CMK (cell line): Measurements from ENCODE around the gene GDF11.
A peak's percentile ranks its signal among the peaks of the same experiment; 100 is the strongest.

Experiments
- DNase-seq: peaks from one replicate; pipeline ENCODE4 v3.0.0-alpha.2; 2010; ENCODE audit warnings: low read depth

Gene GDF11

DNA sequence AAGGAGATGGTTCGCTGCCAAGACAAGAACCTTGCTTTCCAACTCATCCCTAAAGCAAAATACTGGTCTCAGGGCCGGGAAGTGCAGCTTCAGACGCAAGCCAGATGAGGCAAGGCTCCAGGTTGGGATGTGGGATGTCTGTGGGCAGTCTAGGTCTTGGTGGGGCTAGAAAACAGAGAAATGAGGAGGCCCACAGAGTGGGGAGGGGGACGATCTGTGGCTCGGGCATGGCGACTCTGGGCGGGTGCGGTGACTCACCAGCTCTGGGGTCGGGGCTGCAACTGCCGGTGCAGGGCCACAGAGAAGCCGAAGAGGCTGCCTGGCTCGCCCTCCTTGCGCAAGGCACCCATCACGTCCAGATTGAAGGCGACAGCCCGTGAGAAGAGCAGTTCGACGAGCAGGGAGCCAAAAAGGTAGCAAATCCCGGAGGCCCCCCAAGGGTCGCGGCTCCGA is 35.7 kb upstream of the GDF11 start:
- DNase-seq: no peak

DNA sequence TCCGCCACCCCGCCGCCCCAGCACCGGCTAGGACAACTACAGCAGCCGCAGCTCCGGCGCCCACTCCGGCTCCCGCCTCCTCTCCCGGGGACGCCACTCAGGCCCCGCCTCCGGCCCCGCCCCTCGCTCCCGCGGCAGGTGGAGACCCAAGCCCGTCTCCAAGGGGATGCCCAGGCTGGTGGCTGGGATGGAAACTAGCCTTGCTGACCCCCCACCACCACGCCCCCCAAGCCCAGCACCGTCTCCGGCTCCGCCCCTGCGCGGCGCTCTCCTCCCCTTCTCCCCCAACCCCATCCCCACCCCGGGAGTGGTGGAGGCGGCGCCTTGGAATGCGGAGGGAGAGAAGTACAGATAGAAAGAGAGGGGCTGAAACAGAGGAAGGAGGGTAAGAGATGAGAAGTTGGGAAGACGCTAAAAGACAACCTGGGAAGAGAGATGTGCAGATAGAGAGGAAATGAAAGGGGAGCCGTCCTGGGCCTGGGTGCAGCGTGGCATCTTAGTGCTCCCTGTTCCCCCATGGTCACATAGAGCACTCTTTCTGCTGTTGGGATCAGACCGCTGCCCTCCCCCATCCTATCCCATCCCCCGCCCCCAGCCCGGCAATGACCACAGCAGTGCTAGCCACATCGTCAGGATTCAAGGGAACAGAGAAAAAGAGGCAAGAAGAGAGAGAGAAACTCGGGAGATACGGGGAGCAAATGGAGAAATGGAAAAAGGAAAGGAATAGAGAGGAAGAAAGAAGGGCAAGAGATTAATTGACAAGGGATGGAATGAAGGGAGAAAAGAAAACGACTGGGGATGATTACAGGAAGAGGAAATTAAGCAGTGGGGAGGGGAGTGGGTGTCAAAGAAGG is 34.9 kb upstream of the GDF11 start, which contains the start of gene ITGA7:
Gene ITGA7 (minus strand): TSS at position 64 of the 854 bp plus-strand sequence. CDS start 222 bp downstream, outside the sequence.
- DNase-seq: no peak

DNA sequence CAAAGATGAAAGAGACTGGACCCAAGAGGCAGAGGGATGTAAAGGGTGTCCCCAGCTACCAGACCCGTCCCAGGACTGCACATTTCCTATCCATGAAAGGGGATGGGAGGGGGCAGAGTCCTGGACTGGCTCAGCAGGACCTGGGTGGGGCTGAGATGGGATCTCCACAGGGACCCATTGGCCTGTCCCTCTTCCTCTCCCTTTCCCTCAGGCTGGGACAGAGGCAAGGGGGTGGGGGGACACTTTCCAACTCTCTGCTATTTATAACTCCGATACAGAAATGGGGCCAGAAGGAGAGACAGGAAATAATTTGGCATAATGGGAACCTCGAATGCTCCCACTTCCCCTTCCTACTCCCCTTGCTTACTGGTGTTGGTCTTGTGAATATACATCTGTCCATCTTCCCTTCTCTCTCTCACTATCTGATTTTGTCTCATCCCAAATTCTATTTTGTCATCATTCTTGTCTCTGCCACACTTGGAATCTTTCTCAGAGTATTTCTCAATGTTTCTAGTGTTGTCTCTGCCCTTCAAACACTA is 34.2 kb upstream of the GDF11 start:
- DNase-seq: no peak

DNA sequence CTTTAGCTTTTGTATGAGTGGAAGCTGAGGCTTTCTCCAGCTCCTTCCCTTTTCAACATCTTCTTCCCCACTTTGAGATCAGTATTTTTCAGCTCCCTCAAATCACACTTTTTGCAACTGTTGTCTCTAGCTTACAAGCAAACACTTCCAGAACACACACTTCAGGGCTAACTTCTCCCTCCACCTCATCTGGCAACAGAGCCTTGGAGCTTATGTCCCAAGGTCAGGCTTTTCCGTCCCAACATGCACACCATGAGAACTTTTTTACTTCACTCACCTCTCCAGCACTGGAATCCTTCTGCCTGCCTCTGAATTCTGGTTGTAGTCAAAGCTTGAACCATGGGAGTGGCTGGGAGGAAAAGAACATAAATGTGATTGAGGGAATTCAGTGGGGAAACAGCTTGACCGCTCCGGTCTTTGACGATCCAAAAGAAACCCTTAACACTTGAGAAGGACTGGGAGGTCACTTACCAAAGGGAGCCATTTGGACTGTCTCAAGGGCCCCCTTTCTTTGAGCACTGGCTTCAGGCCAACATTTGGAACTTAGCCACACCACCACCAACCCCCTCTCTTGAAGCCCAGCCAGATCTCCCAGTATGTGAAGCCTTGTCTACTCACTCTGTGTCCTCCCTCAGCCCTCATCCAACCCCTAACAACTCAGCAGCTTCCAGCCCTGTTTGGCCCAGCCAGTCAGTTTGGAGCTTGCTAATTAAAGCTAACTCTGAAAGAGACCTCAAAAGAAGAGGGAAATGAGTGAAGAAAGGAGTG is 31.0 kb upstream of the GDF11 start:
- DNase-seq: no peak

DNA sequence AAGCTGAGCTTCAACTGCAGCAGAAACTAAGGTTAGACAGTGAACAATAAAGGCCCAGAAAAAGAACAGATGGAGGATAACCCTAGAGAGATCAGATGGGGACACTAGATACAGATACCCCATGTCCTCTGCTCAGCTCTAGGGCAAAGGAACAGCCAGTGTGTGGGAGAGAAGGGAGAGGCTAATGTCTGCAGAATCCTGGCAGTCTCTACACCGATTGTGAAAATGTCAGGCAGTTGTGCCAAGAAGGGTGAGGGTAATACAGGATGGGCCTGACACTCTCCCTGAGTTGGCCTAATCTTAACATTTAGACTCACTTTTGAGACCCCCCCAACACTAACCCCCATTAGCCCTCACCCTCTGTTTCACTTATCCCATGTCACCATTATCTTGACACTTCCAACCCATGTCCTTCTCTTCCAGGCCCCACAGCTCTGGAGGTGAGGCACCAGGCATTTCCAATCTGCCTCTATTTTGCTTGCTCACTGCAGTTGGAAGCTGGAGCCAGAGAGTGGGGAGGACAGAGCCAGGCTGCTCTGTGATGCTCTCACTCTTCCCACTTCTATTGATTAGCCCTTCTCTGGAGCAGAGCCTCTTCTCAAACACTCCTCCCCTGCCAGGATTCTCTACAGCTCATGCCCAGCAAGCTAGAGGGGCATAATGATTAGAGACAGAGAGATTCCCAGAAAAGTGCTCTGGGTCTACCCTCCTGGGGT is 30.1 kb upstream of the GDF11 start:
- no peak for DNase-seq

DNA sequence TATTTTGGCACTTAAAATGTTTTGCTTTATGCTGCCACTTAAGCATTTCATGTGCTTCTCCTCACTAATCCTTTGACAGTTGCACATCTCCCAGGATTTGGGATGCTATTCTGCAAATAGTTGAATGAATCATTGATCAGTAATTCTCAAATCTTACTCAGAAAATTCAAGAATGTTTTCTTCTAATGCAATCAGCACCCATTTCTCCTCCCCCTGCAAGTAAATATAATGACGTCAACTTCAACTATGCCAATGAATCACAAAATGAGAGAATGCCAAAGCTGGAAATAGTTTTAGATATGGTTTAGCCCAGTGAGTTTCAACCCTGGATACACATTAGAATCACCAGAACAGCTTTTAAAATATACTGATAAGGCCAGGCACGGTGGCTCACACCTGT is 29.2 kb upstream of the GDF11 start:
- DNase-seq: no peak

DNA sequence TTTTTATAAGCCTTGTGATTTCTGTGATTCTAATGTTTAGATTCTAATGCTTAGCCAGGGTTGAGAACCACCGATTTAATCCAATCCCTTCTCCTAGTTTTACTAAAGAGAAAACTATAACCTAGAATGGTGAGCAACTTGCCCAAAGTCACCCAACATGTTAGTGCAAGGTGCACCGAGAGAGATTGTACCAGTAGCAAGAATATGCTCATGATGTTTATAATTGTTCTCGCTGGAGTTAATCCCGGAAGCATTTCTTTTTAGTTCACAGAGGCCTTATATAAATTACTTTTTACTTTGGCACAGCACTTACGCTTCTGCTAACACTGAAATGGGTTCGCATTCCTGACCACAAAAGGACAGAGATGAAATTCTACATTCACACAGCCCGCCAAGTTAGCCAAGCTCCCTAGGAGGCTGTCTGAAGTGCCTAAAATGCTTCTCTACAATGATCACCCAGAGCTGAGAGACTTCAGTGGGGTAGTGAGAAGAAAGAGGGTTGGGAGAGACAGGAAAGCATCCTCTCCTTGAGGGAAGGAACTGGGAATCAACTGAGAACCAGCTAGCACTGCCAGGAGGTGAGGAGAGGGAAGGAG is 27.7 kb upstream of the GDF11 start:
- no peak for DNase-seq

DNA sequence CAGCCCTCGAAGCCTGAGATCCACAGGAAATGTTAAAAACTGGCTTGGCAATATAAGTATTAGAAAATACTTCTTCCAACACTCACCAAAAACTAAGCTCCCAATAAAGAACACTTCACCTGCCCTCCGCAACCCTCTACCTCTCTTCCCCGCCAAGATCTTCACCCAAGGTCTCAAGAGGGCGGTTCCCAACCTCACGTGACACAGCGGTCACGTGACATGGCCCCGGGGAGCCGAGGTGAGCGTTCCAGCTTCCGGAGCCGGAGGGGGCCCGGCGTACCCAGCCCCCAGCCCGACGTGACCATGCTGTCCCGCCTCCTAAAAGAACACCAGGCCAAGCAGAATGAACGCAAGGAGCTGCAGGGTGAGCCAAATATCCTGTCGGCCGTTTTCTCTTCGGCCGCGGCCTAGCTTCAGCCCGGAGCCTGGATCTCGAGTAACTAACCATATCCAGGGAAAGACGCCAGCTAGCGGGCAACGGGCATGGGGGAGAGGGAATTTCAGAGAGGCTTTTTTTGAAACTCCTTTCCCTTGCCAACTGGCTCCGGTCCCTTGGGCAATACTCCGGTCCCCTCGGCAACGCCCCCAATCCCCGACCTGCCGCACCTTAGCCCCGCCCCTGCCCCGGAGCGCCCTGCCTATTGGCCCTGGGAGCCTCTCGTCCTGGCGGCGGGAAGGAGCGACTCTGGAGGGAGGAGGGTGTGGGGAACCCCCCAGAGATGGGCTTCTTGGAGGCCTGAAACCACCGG is 26.9 kb upstream of the GDF11 start, which contains the start of gene BLOC1S1:
Gene BLOC1S1 (plus strand): TSS at position 214 of the 749 bp plus-strand sequence. CDS start 6 bp downstream, at position 220.
- DNase-seq: peak; percentile 86

DNA sequence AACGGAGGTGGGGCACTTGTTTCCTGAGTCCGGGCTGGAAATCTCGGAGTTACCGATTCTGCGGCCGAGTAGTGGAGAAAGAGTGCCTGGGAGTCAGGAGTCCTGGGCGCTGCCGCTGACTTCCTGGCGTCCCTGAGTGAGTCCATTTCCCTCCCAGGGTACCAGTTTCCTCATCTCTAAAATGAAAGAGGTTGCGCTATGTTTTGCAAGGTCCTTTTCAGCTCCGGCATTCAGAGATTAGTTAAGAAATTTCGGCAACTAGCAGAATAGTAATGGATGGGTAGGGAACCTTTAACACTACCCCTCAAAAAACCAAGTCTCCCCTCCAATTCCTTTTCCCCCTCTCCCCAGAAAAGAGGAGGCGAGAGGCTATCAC is 26.4 kb upstream of the GDF11 start:
- DNase-seq: no peak

DNA sequence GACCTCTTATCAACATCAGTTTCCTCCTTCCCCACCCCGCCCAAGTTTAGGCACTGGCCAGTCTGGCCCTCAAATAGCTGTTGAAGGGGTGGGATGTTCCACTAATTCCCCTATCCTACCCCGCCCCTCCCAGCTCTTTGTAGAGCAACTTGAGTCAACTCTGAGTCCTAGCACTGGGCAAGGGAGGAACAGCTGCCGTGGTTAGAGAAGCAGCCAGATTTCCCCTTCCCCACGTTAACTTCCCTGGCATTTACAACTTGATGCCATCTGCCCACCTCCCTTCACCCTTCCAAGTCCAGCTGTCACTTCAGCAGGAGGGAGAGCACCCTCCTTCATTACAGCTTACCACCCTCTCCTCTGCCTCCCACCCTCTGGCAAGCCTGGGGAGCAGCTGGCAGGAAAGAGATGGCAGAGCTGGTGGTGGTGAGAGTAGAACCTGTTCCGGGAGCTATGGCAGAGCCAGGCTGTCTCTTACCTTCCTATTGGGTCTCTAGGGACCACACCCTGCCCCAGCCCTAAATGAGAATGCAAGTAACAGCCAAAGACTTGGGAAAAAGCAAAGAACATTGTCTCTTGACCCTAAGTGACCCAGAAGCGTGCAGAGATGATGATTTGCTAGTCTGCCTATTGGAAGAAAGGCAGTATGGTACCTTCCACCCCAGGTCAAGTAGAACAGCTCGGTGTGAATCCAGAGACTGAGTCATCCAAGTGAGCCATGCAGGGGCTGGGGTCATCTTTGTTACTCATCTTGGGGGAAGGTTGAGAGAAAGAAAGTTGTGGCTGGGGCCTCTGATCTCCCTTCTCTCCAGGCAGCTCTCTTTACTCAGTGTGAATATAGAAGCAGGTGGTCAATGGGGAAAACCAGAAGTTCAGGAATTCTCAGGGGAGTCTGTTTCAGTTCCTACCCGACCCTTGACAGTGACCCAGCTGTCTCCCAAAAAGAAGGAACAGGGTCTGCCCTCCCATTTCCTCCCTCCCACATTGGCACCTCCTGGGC is 25.6 kb upstream of the GDF11 start:
- DNase-seq: no peak

DNA sequence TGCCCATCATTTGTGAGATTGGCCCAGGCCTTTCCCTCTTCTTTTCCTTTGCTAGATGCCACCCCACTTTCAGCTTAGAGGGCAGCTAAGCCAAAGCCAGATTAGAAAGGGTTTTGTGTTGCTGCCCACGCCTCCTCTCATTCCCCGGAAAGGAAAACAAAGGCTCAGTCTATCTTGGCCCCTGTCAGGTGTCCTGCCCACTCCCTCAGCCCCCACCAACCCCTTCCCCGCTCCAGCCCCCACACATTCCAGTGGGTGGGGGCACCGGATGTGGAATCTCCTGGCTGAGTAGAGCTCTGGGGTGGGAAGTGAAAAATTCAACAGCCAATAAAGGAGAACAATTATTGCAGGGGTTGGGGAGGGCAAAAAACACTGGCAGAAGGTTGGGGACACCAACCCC is 24.9 kb upstream of the GDF11 start:
- no peak for DNase-seq

DNA sequence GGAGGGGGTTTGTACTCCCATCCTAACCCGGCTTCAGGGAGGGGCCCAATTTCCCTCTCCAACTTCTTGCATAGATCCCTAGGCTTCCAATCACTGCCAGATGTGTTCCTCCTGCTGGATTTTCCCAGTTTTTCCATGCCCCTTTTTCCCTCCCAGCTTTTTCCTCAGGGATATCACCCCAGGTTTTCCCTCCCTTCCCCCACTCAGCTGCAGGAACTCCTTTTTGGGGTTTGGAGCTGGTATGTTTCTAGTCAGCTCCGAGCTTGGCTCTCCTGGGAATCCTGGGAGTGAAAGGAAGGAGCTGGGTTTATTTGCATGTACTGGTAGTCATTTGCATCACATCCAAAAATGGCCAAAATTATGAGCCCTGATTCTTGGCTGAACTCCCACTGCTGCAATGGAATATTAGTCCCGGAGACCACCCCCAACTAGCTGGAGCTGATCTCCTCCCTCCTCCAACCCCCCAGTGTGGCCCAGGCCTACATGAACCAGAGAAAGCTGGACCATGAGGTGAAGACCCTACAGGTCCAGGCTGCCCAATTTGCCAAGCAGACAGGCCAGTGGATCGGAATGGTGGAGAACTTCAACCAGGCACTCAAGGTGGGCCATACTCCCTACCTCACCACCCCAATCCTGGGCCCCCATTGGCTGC is 24.2 kb upstream of the GDF11 start:
- no peak for DNase-seq

DNA sequence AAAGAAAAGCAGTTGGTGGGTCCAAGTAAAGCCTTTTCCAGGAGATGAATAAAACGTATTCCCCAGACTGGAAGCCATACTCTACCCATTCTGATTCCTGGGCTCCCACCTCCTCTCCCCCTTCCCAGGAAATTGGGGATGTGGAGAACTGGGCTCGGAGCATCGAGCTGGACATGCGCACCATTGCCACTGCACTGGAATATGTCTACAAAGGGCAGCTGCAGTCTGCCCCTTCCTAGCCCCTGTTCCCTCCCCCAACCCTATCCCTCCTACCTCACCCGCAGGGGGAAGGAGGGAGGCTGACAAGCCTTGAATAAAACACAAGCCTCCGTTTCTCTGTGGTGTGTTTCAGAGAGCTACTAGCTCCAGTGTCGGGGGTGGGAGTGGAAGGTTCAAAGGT is 23.6 kb upstream of the GDF11 start:
- DNase-seq: no peak

DNA sequence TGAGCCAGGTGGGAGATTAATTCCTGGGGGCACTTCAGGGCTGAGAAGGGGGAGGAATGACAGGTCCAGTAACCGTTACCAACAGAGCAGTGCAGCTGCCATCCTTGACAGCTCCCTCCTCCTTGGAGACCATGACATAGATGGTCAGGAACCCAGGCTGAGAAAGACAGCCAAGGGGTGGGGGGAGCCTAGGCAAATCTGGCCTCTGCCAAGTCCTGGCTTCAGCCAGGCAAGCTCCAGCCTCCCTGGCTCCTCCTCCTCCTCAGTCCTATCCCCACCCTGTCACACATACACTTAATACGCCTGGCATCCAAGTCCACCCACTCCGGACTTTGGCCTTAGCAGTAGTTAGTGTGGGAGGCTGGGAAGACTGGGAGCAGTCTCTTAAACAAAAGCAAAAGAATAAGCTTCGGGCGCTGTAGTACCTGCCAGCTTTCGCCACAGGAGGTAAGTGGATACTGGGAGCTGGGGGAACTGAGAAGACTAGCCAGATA is 22.8 kb upstream of the GDF11 start, which contains the start of gene RDH5:
Gene RDH5 (plus strand): TSS at position 323 of the 494 bp plus-strand sequence. CDS start 792 bp downstream, outside the sequence.
- DNase-seq: no peak

DNA sequence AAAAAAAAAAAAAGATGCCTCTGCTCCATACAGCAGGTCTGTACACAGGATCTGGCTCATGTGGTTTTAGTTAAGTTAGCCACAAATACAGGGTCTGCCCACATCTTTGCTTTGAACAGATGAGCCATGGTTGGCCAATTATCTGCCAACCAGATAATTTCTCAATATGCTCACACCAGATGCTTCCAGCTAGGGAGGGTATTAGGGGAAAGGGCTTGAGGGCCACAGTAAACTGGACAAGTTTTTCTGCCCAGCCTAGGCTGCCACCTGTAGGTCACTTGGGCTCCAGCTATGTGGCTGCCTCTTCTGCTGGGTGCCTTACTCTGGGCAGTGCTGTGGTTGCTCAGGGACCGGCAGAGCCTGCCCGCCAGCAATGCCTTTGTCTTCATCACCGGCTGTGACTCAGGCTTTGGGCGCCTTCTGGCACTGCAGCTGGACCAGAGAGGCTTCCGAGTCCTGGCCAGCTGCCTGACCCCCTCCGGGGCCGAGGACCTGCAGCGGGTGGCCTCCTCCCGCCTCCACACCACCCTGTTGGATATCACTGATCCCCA is 22.0 kb upstream of the GDF11 start:
- DNase-seq: no peak

DNA sequence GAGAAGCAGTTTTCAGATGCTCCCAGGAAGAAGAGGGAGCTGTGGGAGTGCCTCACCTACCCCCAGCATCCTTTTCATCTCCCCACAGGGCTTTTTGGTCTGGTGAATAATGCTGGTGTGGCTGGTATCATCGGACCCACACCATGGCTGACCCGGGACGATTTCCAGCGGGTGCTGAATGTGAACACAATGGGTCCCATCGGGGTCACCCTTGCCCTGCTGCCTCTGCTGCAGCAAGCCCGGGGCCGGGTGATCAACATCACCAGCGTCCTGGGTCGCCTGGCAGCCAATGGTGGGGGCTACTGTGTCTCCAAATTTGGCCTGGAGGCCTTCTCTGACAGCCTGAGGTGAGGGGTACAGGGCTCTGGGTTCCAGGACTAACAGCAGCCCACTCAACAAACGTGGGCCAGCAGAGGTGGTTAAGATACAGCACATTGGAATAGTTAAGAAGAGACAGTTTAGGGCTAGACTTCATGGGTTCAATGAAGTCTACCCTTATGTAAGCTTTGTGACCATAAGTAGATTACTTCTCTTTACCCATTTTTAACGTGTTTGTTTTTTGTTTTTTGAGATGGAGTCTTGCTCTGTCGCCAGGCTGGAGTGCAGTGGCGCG is 21.2 kb upstream of the GDF11 start:
- no peak for DNase-seq

DNA sequence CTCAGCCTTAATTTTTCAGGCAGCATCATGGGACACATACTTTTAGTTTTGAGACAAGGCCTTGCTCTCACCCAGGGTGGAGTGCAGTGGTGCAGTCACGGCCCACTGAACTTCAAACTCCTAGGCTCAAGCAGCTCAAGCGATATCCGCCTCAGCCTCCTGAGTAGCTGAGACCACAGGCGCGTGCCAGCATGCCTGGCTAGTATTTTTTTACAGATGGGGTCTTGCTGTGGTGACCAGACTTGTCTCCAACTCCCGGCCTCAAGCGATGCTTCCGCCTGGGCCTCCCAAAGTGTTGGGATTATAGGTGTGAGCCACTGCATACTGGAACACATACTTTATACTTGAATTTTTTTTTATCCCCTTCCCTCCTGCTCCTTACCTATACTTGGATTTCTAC is 20.0 kb upstream of the GDF11 start:
- DNase-seq: no peak
